ENCODE data around the gene BCAS3.

GRCh38 chr17:61128661-61129115 is 451.0 kb downstream of the BCAS3 start:
- TF ChIP-seq POLR2A (IDR thresholded peaks at IDR 0.05; ENCODE audit: low read length) (no peak), GATA1 (IDR thresholded peaks at IDR 0.05; ENCODE audit: low read depth, low read length) (no peak)

All from erythroblast (primary cell).